ENCODE data around the gene GP5.

The GP5 gene

DNA sequence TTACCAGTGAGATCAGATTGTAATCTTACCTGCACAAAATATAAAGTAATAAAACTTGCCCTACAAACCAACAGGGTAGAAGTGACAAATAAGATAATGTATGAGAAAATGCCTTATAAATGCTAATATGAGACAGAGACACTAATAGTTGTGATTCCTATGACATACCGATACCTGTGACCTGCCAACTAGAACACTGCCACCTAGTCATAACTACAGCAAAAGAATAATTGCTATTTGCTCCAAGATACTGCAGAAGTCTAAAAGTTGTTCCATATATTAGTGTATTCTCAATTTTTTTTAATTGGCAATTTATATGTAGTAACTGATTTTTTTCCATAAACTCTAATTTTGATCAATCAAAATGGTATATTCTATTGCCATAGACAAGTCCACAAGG is 25.3 kb upstream of the GP5 start:
- Histone ChIP-seq H3K23ac (ENCODE audit: low read length in 2 of 2) (no peak overlapping the region), H3K4me1 (ENCODE audit: control insufficient read depth, insufficient read depth, low read depth, low read length) (no peaks in the 10 kb centered on the region), H3K9ac (ENCODE audit: low read length) (no peak overlapping the region), H3K18ac (ENCODE audit: low read depth in 1 of 2, low read length in 2 of 2) (no peak overlapping the region), H3K79me1 (replicated peaks; ENCODE audit: low read length, poor library complexity, severe bottlenecking) (peaks cover 1% of the 10 kb centered on the region), H2AK5ac (ENCODE audit: low read length, severe bottlenecking) (no peak overlapping the region), H4K91ac (ENCODE audit: low read length) (no peak overlapping the region), H3K14ac (ENCODE audit: low read length in 2 of 2) (no peak overlapping the region), H2BK15ac (ENCODE audit: low read depth, poor library complexity, severe bottlenecking) (no peak overlapping the region), H3K4ac (ENCODE audit: low read depth in 1 of 2, low read length in 2 of 2) (no peak overlapping the region), H3K27me3 (ENCODE audit: control insufficient read depth in 1 of 2, insufficient read depth in 1 of 2, low read length in 2 of 2) (no peaks in the 10 kb centered on the region), H2AFZ (ENCODE audit: low read depth, low read length) (no peak overlapping the region), H2BK120ac (ENCODE audit: low read depth, low read length) (no peak overlapping the region), H3K27ac (ENCODE audit: low read length, poor library complexity, severe bottlenecking) (no peak overlapping the region), H3K4me3 (ENCODE audit: insufficient read depth in 1 of 2, low read depth in 1 of 2, low read length in 2 of 2) (no peak overlapping the region), H3K9me3 (ENCODE audit: control insufficient read depth, low read length) (no peaks in the 10 kb centered on the region), H3K4me2 (ENCODE audit: low read length, poor library complexity, severe bottlenecking) (no peak overlapping the region), H2BK12ac (ENCODE audit: low read length in 2 of 2) (no peak overlapping the region), H4K8ac (ENCODE audit: low read length) (no peak overlapping the region), H2BK5ac (ENCODE audit: low read depth, low read length, poor library complexity, severe bottlenecking) (no peak overlapping the region), H3K36me3 (ENCODE audit: control insufficient read depth in 1 of 2, insufficient read depth in 2 of 2, low read depth in 1 of 2, low read length in 2 of 2) (peaks cover 8 to 88% of the 10 kb centered on the region in 2 experiments)
- DNase-seq: no peak
- 100% methylated on average over 1 of the region's 1 CpG for WGBS

DNA sequence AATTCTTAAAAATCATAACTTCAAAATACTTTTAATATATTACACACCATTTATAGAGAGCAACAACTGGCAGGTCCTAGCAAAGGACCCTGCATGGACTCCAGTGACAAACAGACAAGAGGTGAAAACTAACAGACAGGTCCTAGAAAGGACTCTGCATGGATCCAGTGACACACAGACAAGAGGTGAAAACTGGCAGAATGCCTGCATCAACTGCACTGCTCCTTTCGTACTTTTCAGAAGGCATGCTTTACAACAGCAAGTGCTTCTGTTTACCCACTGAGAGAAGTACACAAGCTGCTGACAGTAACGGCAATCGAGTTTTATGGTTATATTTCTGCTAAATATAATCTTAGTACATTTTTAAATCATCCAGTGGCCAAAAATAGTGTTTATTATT is 24.3 kb upstream of the GP5 start:
- H2BK15ac ChIP-seq (ENCODE audit: low read depth, poor library complexity, severe bottlenecking): no peak overlapping the region
- H3K4ac ChIP-seq (ENCODE audit: low read depth in 1 of 2, low read length in 2 of 2): no peak overlapping the region
- no peak overlapping the region for H2AFZ ChIP-seq (ENCODE audit: low read depth, low read length)
- H3K36me3 ChIP-seq (ENCODE audit: control insufficient read depth in 1 of 2, insufficient read depth in 2 of 2, low read depth in 1 of 2, low read length in 2 of 2): peaks cover 8 to 88% of the 10 kb centered on the region in 2 experiments
- H4K8ac ChIP-seq (ENCODE audit: low read length): no peak overlapping the region
- H3K4me2 ChIP-seq (ENCODE audit: low read length, poor library complexity, severe bottlenecking): no peak overlapping the region
- H2BK12ac ChIP-seq (ENCODE audit: low read length in 2 of 2): no peak overlapping the region
- no peak overlapping the region for H2BK5ac ChIP-seq (ENCODE audit: low read depth, low read length, poor library complexity, severe bottlenecking)
- WGBS: 43% methylated on average over 1 of the region's 3 CpGs
- H3K79me1 ChIP-seq (replicated peaks; ENCODE audit: low read length, poor library complexity, severe bottlenecking): peaks cover 1% of the 10 kb centered on the region
- no peak overlapping the region for H2BK120ac ChIP-seq (ENCODE audit: low read depth, low read length)
- H3K18ac ChIP-seq (ENCODE audit: low read depth in 1 of 2, low read length in 2 of 2): no peak overlapping the region
- H4K91ac ChIP-seq (ENCODE audit: low read length): no peak overlapping the region
- no peaks in the 10 kb centered on the region for H3K4me1 ChIP-seq (ENCODE audit: control insufficient read depth, insufficient read depth, low read depth, low read length)
- H2AK5ac ChIP-seq (ENCODE audit: low read length, severe bottlenecking): no peak overlapping the region
- no peak overlapping the region for H3K27ac ChIP-seq (ENCODE audit: low read length, poor library complexity, severe bottlenecking)
- no peaks in the 10 kb centered on the region for H3K9me3 ChIP-seq (ENCODE audit: control insufficient read depth, low read length)
- no peak overlapping the region for H3K14ac ChIP-seq (ENCODE audit: low read length in 2 of 2)
- H3K27me3 ChIP-seq (ENCODE audit: control insufficient read depth in 1 of 2, insufficient read depth in 1 of 2, low read length in 2 of 2): no peaks in the 10 kb centered on the region
- no peak overlapping the region for H3K23ac ChIP-seq (ENCODE audit: low read length in 2 of 2)
- H3K4me3 ChIP-seq (ENCODE audit: insufficient read depth in 1 of 2, low read depth in 1 of 2, low read length in 2 of 2): no peak overlapping the region
- peak; percentile 38 for DNase-seq
- no peak overlapping the region for H3K9ac ChIP-seq (ENCODE audit: low read length)

DNA sequence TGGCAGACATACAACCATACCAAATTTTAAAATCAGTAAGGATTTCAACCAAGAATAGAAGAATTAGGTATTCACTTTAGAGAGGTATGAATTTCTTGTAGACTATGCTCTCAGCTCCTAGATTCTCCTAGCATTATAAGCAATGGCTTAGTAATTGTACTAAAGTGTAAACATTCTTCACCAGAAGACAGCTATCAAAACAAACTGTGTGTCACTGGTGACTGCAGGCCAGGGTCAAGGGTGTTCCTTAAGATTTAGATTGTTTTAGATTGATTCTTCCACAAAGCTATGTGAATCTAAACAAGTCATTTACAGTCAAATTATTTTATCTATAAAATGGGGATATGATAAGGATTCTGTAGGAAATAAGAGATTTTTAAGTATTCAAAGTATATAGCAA is 23.1 kb upstream of the GP5 start:
- no peak overlapping the region for H3K4me3 ChIP-seq (ENCODE audit: insufficient read depth in 1 of 2, low read depth in 1 of 2, low read length in 2 of 2)
- H3K27ac ChIP-seq (ENCODE audit: low read length, poor library complexity, severe bottlenecking): no peak overlapping the region
- peaks cover 1% of the 10 kb centered on the region for H3K79me1 ChIP-seq (replicated peaks; ENCODE audit: low read length, poor library complexity, severe bottlenecking)
- peak overlapping the region; percentile 24 for H3K9ac ChIP-seq (ENCODE audit: low read length)
- no peaks in the 10 kb centered on the region for H3K9me3 ChIP-seq (ENCODE audit: control insufficient read depth, low read length)
- no peak overlapping the region for H2BK5ac ChIP-seq (ENCODE audit: low read depth, low read length, poor library complexity, severe bottlenecking)
- no peak overlapping the region for H4K91ac ChIP-seq (ENCODE audit: low read length)
- peak; percentile 78 for DNase-seq
- no peak overlapping the region for H2AK5ac ChIP-seq (ENCODE audit: low read length, severe bottlenecking)
- H3K4me1 ChIP-seq (ENCODE audit: control insufficient read depth, insufficient read depth, low read depth, low read length): no peaks in the 10 kb centered on the region
- H2BK15ac ChIP-seq (ENCODE audit: low read depth, poor library complexity, severe bottlenecking): no peak overlapping the region
- H3K14ac ChIP-seq (ENCODE audit: low read length in 2 of 2): no peak overlapping the region
- H3K27me3 ChIP-seq (ENCODE audit: control insufficient read depth in 1 of 2, insufficient read depth in 1 of 2, low read length in 2 of 2): no peaks in the 10 kb centered on the region
- H3K4me2 ChIP-seq (ENCODE audit: low read length, poor library complexity, severe bottlenecking): no peak overlapping the region
- H3K18ac ChIP-seq (ENCODE audit: low read depth in 1 of 2, low read length in 2 of 2): no peak overlapping the region
- no peak overlapping the region for H4K8ac ChIP-seq (ENCODE audit: low read length)
- H3K36me3 ChIP-seq (ENCODE audit: control insufficient read depth in 1 of 2, insufficient read depth in 2 of 2, low read depth in 1 of 2, low read length in 2 of 2): peaks cover 8 to 91% of the 10 kb centered on the region in 2 experiments
- H2BK120ac ChIP-seq (ENCODE audit: low read depth, low read length): no peak overlapping the region
- no peak overlapping the region for H2BK12ac ChIP-seq (ENCODE audit: low read length in 2 of 2)
- no peak overlapping the region for H3K23ac ChIP-seq (ENCODE audit: low read length in 2 of 2)
- H3K4ac ChIP-seq (ENCODE audit: low read depth in 1 of 2, low read length in 2 of 2): no peak overlapping the region
- H2AFZ ChIP-seq (ENCODE audit: low read depth, low read length): no peak overlapping the region

DNA sequence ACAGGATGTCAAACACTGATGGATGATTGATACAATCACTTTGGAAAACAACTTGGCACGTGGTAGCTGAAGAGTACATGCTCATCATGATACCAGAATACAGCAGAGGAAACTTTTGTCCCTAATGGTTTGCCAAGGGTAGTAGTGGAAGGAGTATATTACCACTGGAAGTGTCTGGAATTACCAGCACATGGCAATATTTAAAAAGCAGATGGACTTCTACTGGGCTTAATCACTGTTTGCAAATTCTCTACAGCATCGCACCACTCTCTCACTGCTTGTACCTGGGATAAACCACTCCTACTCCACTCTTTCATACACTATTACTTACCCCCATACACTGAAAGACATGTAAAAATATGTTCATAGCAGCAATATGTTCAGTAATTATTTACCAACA is 19.6 kb upstream of the GP5 start:
- Histone ChIP-seq H3K14ac (ENCODE audit: low read length in 2 of 2) (no peak overlapping the region), H3K27ac (ENCODE audit: low read length, poor library complexity, severe bottlenecking) (no peak overlapping the region), H3K79me1 (replicated peaks; ENCODE audit: low read length, poor library complexity, severe bottlenecking) (peaks cover 1% of the 10 kb centered on the region), H3K4me3 (ENCODE audit: insufficient read depth in 1 of 2, low read depth in 1 of 2, low read length in 2 of 2) (no peak overlapping the region), H2BK120ac (ENCODE audit: low read depth, low read length) (no peak overlapping the region), H3K27me3 (ENCODE audit: control insufficient read depth in 1 of 2, insufficient read depth in 1 of 2, low read length in 2 of 2) (no peaks in the 10 kb centered on the region), H3K9me3 (ENCODE audit: control insufficient read depth, low read length) (no peaks in the 10 kb centered on the region), H3K4me2 (ENCODE audit: low read length, poor library complexity, severe bottlenecking) (no peak overlapping the region), H3K9ac (ENCODE audit: low read length) (no peak overlapping the region), H3K4ac (ENCODE audit: low read depth in 1 of 2, low read length in 2 of 2) (no peak overlapping the region), H3K4me1 (ENCODE audit: control insufficient read depth, insufficient read depth, low read depth, low read length) (no peaks in the 10 kb centered on the region), H3K18ac (ENCODE audit: low read depth in 1 of 2, low read length in 2 of 2) (no peak overlapping the region), H4K8ac (ENCODE audit: low read length) (no peak overlapping the region), H2BK12ac (ENCODE audit: low read length in 2 of 2) (no peak overlapping the region), H4K91ac (ENCODE audit: low read length) (no peak overlapping the region), H3K36me3 (ENCODE audit: control insufficient read depth in 1 of 2, insufficient read depth in 2 of 2, low read depth in 1 of 2, low read length in 2 of 2) (peaks cover 3 to 92% of the 10 kb centered on the region in 2 experiments), H2BK15ac (ENCODE audit: low read depth, poor library complexity, severe bottlenecking) (no peak overlapping the region), H2AK5ac (ENCODE audit: low read length, severe bottlenecking) (no peak overlapping the region), H2BK5ac (ENCODE audit: low read depth, low read length, poor library complexity, severe bottlenecking) (no peak overlapping the region), H2AFZ (ENCODE audit: low read depth, low read length) (no peak overlapping the region), H3K23ac (ENCODE audit: low read length in 2 of 2) (no peak overlapping the region)
- WGBS: 96% methylated on average over 1 of the region's 2 CpGs
- DNase-seq: no peak

Measured in mesenchymal stem cell (in vitro differentiated cells and primary cell).